HepG2 (cell line): Measurements from ENCODE around the gene COL4A6. TPM values are rescaled to one million over a fixed set of nuclear protein-coding genes. Genes with fewer than 3 reads are reported as not detected.

Source experiments
- ATAD3A ChIP-seq: sonication (generic); formaldehyde crosslinking; IDR thresholded peaks from 2 replicates; pipeline ENCODE4 v1.4.0; 2020; ENCODE audit warnings: missing genetic modification reagents
- CREM ChIP-seq, 2 experiments: sonication (generic) in 1 of 2; formaldehyde crosslinking in 1 of 2; IDR thresholded peaks; 2 replicates each; pipeline versions ENCODE4 v1.4.0 to v1.6.1; 2016 to 2020; ENCODE audit warnings: antibody characterized with exemption in 1 of 2, mild to moderate bottlenecking in 1 of 2, missing genetic modification reagents in 1 of 2
- HOXA3 ChIP-seq: sonication (generic); formaldehyde crosslinking; IDR thresholded peaks from 2 replicates; pipeline ENCODE4 v1.5.0; 2020; ENCODE audit warnings: missing genetic modification reagents
- ISX ChIP-seq: sonication (generic); formaldehyde crosslinking; conservative IDR thresholded peaks from 2 replicates; pipeline ENCODE4 v1.5.0; 2020; ENCODE audit warnings: missing genetic modification reagents
- MEIS1 ChIP-seq: sonication (generic); formaldehyde crosslinking; IDR thresholded peaks from 2 replicates; pipeline ENCODE4 v1.9.0; 2021; ENCODE audit warnings: mild to moderate bottlenecking, missing genetic modification reagents, moderate library complexity, borderline replicate concordance
- NKX3-1 ChIP-seq: sonication (generic); formaldehyde crosslinking; IDR thresholded peaks from 2 replicates; pipeline ENCODE4 v1.5.0; 2020; ENCODE audit warnings: missing genetic modification reagents
- TBX2 ChIP-seq: sonication (generic); formaldehyde crosslinking; IDR thresholded peaks from 2 replicates; pipeline ENCODE4 v1.5.0; 2020; ENCODE audit warnings: missing genetic modification reagents, mild to moderate bottlenecking, borderline replicate concordance
- ZFP90 ChIP-seq: sonication (generic); formaldehyde crosslinking; IDR thresholded peaks from 2 replicates; pipeline ENCODE4 v1.8.0; 2022; ENCODE audit warnings: missing genetic modification reagents, mild to moderate bottlenecking, inconsistent platforms, borderline replicate concordance
- ZNF724P ChIP-seq: sonication (generic); formaldehyde crosslinking; IDR thresholded peaks from 2 replicates; pipeline ENCODE4 v1.8.0; 2022; ENCODE audit warnings: missing genetic modification reagents, borderline replicate concordance
- ZNF776 ChIP-seq: sonication (generic); formaldehyde crosslinking; IDR thresholded peaks from 2 replicates; pipeline ENCODE4 v1.4.0; 2020; ENCODE audit warnings: mild to moderate bottlenecking, missing genetic modification reagents
- ZNF788 ChIP-seq: sonication (generic); formaldehyde crosslinking; IDR thresholded peaks from 2 replicates; pipeline ENCODE4 v1.5.0; 2020; ENCODE audit warnings: mild to moderate bottlenecking, missing genetic modification reagents, borderline replicate concordance
- polyA plus RNA-seq, 8 experiments: library from polyadenylated mRNA; depleted of rRNA in 3 of 8; stranded (reverse) in 7 of 8; unstranded in 1 of 8; fragments of >200 nt; fragmentation: Illumina TruSeq in 4 of 8; extraction: Trizol in 4 of 8; gene quantifications; 2 replicates each; pipeline versions ENCODE4 v1.2.1 to v1.2.3, GENCODE V29; 2011 to 2016; ENCODE audit warnings: low read depth in 4 of 8, missing spikeins in 1 of 8, mixed read lengths in 1 of 8; ENCODE audit not compliant: insufficient read depth in 1 of 8
- total RNA-seq, 5 experiments: library from RNA; depleted of rRNA; stranded (reverse); fragments of >200 nt; fragmentation: Illumina TruSeq; extraction: Trizol; gene quantifications; 2 replicates each; pipeline ENCODE4 v1.2.3, GENCODE V29; 2016; ENCODE audit warnings: low read depth in 1 of 5
- TF ChIP-seq, protein P1 (sequence below): sonication (generic); formaldehyde crosslinking; IDR thresholded peaks from 2 replicates; pipeline ENCODE4 v1.5.0; 2020; ENCODE audit warnings: missing genetic modification reagents
- TF ChIP-seq, protein P2 (sequence below): sonication (generic); formaldehyde crosslinking; IDR thresholded peaks from 2 replicates; pipeline ENCODE4 v1.4.0; 2020; ENCODE audit warnings: mild to moderate bottlenecking, missing genetic modification reagents
- TF ChIP-seq, protein P3 (sequence below): sonication (generic); formaldehyde crosslinking; IDR thresholded peaks from 2 replicates; pipeline ENCODE4 v1.4.0; 2020; ENCODE audit warnings: mild to moderate bottlenecking, missing genetic modification reagents

COL4A6 gene
- total and polyA plus RNA-seq, 2 of the 13 experiments (the other 11 are each of a cell fraction or from before 2014, with no cell fraction given): 4.5 to 8.2 TPM

DNA sequence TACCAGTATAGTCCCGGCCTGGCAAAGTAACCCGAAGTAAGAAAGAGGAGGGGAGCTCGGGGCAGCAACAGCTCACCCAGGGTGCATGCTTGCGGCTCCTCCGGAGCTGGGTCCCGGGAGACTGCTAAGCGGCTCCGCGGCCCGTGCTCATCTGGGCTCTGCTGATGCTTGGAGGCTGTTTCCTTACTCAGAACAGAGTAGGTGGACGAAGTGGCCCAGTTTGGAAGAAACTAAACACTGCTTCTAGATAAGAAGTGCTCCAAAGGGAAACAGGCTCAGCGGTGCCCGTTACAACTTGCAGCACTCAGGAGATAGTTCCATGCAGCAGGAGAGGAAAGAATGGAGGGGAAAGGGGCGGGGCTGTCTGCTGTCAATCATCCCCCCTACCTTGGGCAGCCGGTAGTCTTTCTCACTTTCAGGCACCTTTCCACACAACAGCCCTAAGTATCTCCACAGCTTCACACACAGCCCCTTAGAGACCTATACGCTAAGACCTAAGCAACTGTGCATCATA, at the start of gene COL4A6 (continued):
- TF ChIP-seq CREM (IDR thresholded peaks at IDR 0.05): no peak
- TF ChIP-seq CREM (CRISPR knock-in tag; IDR thresholded peaks at IDR 0.05): no peak
- TF ChIP-seq, protein P1, sequence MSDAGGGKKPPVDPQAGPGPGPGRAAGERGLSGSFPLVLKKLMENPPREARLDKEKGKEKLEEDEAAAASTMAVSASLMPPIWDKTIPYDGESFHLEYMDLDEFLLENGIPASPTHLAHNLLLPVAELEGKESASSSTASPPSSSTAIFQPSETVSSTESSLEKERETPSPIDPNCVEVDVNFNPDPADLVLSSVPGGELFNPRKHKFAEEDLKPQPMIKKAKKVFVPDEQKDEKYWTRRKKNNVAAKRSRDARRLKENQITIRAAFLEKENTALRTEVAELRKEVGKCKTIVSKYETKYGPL (CRISPR knock-in tag): no peak
- TF ChIP-seq, protein P2, sequence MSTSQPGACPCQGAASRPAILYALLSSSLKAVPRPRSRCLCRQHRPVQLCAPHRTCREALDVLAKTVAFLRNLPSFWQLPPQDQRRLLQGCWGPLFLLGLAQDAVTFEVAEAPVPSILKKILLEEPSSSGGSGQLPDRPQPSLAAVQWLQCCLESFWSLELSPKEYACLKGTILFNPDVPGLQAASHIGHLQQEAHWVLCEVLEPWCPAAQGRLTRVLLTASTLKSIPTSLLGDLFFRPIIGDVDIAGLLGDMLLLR (CRISPR knock-in tag): no peak
- TF ChIP-seq HOXA3 (CRISPR knock-in tag): no peak
- peak; percentile 63; the same call in 1 of the 2 replicates for TF ChIP-seq MEIS1 (CRISPR knock-in tag)
- TF ChIP-seq TBX2: 0 out of 2 replicates have a peak, but pooled peaks have one; percentile 17
- TF ChIP-seq NKX3-1 (CRISPR knock-in tag): no peak
- TF ChIP-seq ATAD3A (CRISPR knock-in tag): no peak
- no peak for TF ChIP-seq ISX (CRISPR knock-in tag)
- TF ChIP-seq ZNF724P (CRISPR knock-in tag): no peak
- TF ChIP-seq, protein P3, sequence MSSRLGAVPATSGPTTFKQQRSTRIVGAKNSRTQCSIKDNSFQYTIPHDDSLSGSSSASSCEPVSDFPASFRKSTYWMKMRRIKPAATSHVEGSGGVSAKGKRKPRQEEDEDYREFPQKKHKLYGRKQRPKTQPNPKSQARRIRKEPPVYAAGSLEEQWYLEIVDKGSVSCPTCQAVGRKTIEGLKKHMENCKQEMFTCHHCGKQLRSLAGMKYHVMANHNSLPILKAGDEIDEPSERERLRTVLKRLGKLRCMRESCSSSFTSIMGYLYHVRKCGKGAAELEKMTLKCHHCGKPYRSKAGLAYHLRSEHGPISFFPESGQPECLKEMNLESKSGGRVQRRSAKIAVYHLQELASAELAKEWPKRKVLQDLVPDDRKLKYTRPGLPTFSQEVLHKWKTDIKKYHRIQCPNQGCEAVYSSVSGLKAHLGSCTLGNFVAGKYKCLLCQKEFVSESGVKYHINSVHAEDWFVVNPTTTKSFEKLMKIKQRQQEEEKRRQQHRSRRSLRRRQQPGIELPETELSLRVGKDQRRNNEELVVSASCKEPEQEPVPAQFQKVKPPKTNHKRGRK (CRISPR knock-in tag): no peak
- peak; percentile 55; the same call in 1 of the 2 replicates for TF ChIP-seq ZNF788 (CRISPR knock-in tag)
- no peak for TF ChIP-seq ZFP90 (CRISPR knock-in tag)
- TF ChIP-seq ZNF776 (CRISPR knock-in tag): no peak
